DOHH2 (cell line): ENCODE results near the gene ECE1.

Experiments
- H3F3A ChIP-seq: fragments of 200-600 bp; sonication (generic), shearing (Covaris generic); 2 replicates; pipeline ENCODE4 v1.6.0; 2016; ENCODE audit warnings: antibody characterized with exemption, mild to moderate bottlenecking; ENCODE audit not compliant: control insufficient read depth, insufficient read depth
- H3K27ac ChIP-seq: fragments of 200-600 bp; sonication (generic); 2 replicates; pipeline ENCODE4 v1.5.1; 2014; ENCODE audit warnings: low read depth, mild to moderate bottlenecking, low read length, moderate library complexity
- H3K27me3 ChIP-seq: fragments of 200-600 bp; sonication (generic); 2 replicates; pipeline ENCODE4 v1.6.1; 2014; ENCODE audit warnings: mild to moderate bottlenecking, low read length, mixed read lengths; ENCODE audit not compliant: control insufficient read depth
- H3K36me3 ChIP-seq: fragments of 200-600 bp; sonication (generic); 2 replicates; pipeline ENCODE4 v1.6.1; 2014; ENCODE audit warnings: mild to moderate bottlenecking, low read length, moderate library complexity, mixed read lengths; ENCODE audit not compliant: control insufficient read depth
- H3K4me1 ChIP-seq: fragments of 200-600 bp; sonication (generic); 2 replicates; pipeline ENCODE4 v1.6.1; 2014; ENCODE audit warnings: mild to moderate bottlenecking, low read length, mixed read lengths; ENCODE audit not compliant: control insufficient read depth
- H3K4me2 ChIP-seq: fragments of 200-600 bp; sonication (generic); 2 replicates; pipeline ENCODE4 v1.6.0; 2014; ENCODE audit warnings: mild to moderate bottlenecking, low read length, moderate library complexity
- H3K4me3 ChIP-seq: fragments of 200-600 bp; sonication (generic); 2 replicates; pipeline ENCODE4 v1.5.1; 2014; ENCODE audit warnings: mild to moderate bottlenecking, low read length, mixed read lengths
- H3K79me2 ChIP-seq: fragments of 200-600 bp; sonication (generic); 2 replicates; pipeline ENCODE4 v1.6.1; 2014; ENCODE audit warnings: mild to moderate bottlenecking, low read length, mixed read lengths; ENCODE audit not compliant: control insufficient read depth
- H3K9me2 ChIP-seq: fragments of 200-600 bp; sonication (generic); replicated peaks from 2 replicates; pipeline ENCODE4 v1.6.1; 2014; ENCODE audit warnings: mild to moderate bottlenecking, low read length, mixed read lengths; ENCODE audit not compliant: control insufficient read depth
- H3K9me3 ChIP-seq: fragments of 200-600 bp; sonication (generic); 2 replicates; pipeline ENCODE4 v1.6.1; 2014; ENCODE audit warnings: antibody characterized with exemption, low read length, mixed read lengths; ENCODE audit not compliant: control insufficient read depth, insufficient read depth
- H4K20me1 ChIP-seq: fragments of 200-600 bp; sonication (generic); 2 replicates; pipeline ENCODE4 v1.6.0; 2014; ENCODE audit warnings: low read depth, mild to moderate bottlenecking, antibody characterized with exemption, low read length, moderate library complexity; ENCODE audit not compliant: control insufficient read depth, insufficient read depth
- EZH2phosphoT487 ChIP-seq: fragments of 200-600 bp; sonication (generic); IDR thresholded peaks from 2 replicates; pipeline ENCODE4 v1.6.1; 2017; ENCODE audit warnings: borderline replicate concordance, mild to moderate bottlenecking, antibody characterized with exemption, low read length, moderate library complexity, mixed read lengths
- TF ChIP-seq, protein P1 (sequence below): fragments of 200-600 bp; sonication (generic); IDR thresholded peaks from one replicate; pipeline ENCODE4 v1.5.1; 2014; ENCODE audit warnings: antibody characterized with exemption, mild to moderate bottlenecking, low read depth, low read length; ENCODE audit not compliant: poor library complexity, severe bottlenecking

ECE1 gene

DNA sequence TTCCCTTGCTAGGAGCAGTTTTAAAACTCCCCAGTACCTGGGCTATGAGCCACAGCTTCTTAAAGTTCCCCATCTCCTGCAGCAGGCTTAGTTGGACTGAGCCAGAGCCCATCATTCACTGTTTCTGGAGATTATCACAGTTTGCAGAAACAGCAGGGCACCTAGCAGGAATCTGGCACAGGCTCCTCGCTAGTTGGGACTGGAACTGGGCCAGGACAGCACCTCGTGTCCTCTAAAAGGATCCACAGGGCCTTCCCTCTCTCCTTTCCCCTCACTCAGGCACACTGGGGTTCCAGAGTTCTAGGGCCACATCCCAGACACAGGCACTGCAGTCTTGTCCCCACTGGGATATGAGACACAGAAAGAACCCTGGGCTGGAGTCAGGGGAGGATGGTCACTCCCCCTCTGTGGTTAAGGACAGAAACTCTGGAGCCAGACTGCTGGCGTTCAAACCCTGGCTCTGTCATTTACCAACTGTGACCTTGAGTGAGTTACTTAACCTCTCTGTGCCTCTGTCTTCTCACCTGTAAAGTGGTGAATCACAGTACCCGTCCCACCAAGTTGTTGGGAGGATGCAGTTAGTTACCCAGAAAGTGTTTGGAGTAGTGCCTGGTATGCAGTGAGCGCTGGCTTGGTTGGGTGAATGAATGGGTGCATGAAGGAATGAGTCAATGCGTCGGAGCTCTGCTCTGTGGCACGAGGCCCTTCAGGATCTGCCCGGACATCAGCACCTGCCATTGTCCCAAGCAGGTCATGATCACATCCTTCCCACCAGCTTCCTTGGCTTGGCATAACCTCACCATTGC, 18.8 kb upstream of the ECE1 start:
- no peaks in the 10 kb centered on the region for H3K36me3 ChIP-seq
- H3K79me2 ChIP-seq = no peaks in the 10 kb centered on the region
- no peak for TF ChIP-seq EZH2phosphoT487
- TF ChIP-seq, protein P1, sequence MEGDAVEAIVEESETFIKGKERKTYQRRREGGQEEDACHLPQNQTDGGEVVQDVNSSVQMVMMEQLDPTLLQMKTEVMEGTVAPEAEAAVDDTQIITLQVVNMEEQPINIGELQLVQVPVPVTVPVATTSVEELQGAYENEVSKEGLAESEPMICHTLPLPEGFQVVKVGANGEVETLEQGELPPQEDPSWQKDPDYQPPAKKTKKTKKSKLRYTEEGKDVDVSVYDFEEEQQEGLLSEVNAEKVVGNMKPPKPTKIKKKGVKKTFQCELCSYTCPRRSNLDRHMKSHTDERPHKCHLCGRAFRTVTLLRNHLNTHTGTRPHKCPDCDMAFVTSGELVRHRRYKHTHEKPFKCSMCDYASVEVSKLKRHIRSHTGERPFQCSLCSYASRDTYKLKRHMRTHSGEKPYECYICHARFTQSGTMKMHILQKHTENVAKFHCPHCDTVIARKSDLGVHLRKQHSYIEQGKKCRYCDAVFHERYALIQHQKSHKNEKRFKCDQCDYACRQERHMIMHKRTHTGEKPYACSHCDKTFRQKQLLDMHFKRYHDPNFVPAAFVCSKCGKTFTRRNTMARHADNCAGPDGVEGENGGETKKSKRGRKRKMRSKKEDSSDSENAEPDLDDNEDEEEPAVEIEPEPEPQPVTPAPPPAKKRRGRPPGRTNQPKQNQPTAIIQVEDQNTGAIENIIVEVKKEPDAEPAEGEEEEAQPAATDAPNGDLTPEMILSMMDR = no peak
- no peaks in the 10 kb centered on the region for H3K27me3 ChIP-seq
- no peaks in the 10 kb centered on the region for H3F3A ChIP-seq
- H4K20me1 ChIP-seq = no peaks in the 10 kb centered on the region
- H3K27ac ChIP-seq = no peak overlapping the region
- no peaks in the 10 kb centered on the region for H3K9me2 ChIP-seq
- H3K4me3 ChIP-seq = no peak overlapping the region
- H3K9me3 ChIP-seq = no peaks in the 10 kb centered on the region
- H3K4me1 ChIP-seq = no peaks in the 10 kb centered on the region
- no peak overlapping the region for H3K4me2 ChIP-seq

DNA sequence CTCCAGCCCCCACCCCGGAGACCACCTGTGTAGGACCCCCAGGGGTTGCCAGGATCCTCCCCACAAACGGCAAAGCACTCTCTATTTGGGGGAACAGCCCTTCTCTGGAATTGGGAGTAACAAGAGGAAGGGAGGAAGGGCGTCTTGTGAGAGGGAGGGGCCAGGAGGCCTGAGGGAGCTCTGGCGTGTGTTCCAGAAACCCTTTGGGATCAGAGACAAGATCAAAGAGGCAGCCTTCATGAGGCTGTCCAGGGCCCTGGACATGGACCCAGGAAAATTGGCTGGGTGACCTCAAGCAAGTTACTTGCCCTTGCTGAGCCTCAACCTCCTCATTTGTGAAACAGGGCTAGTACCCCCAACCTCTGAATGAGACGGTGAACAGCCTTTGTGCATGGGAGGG, 18.1 kb upstream of the ECE1 start:
- Histone ChIP-seq H3K36me3 (no peaks in the 10 kb centered on the region), H3K4me1 (no peaks in the 10 kb centered on the region), H3K27me3 (no peaks in the 10 kb centered on the region), H3K4me3 (no peak overlapping the region), H3K79me2 (no peaks in the 10 kb centered on the region), H3K4me2 (no peak overlapping the region), H3K9me3 (no peaks in the 10 kb centered on the region), H3K27ac (no peak overlapping the region), H4K20me1 (no peaks in the 10 kb centered on the region), H3F3A (no peaks in the 10 kb centered on the region), H3K9me2 (no peaks in the 10 kb centered on the region)
- TF ChIP-seq EZH2phosphoT487 = no peak
- TF ChIP-seq, protein P1 = no peak

DNA sequence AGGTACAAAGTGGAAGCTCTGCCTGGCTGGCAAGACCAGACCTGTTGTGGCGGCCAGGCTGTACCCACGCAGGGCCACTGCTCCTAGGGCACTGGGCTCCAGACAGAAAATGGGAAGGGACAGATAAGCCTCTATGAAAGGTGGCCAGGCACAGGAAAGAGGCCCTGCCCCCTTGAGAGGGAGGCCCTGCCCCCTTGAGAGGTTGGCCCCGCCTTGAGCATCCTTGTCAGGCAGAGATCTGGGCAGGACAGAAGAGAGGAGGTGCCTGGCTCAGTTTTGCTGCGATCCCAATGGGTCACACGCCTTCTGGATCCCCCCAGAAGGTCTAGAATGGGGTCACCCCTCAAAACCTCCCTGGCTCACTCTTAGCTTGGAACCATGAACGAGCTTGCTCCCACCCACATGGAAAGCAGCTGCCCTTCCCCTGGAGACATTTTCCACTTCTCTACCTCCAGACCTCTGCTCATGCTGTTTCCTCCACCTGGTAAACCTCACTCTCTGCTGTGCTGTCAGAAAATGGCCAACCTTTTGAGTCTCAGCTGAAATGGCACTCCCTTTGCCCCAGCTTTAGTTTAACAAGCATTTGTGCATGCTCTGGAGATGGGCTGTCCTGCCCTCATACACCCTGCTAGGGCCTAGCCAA, 17.5 kb upstream of the ECE1 start:
- Histone ChIP-seq H3K27ac (no peak overlapping the region), H3K4me3 (no peak overlapping the region), H3K4me2 (no peak overlapping the region), H3K9me3 (no peaks in the 10 kb centered on the region), H3F3A (no peaks in the 10 kb centered on the region), H3K36me3 (no peaks in the 10 kb centered on the region), H3K79me2 (no peaks in the 10 kb centered on the region), H3K27me3 (no peaks in the 10 kb centered on the region), H3K4me1 (no peaks in the 10 kb centered on the region), H3K9me2 (no peaks in the 10 kb centered on the region), H4K20me1 (no peaks in the 10 kb centered on the region)
- no peak for TF ChIP-seq EZH2phosphoT487
- TF ChIP-seq, protein P1 = no peak
